PC-3 (cell line): ENCODE results near the gene CELF2. TPM values are rescaled to one million over a fixed set of nuclear protein-coding genes. Genes with fewer than 3 reads are reported as not detected.

Source experiments
- ATAC-seq: fragments of 200-7000 bp; cut with Tn5 transposase; 2 replicates; pipeline ENCODE4 v1.9.1; 2020; ENCODE audit warnings: mild to moderate bottlenecking, moderate library complexity
- BruUV-seq: library from RNA; stranded (reverse); fragments of 400-500 nt; replicated peaks from 2 replicates; lab custom pipeline; 2021; lab: Mats Ljungman, UMichigan
- CTCF ChIA-PET: fragments of 300-600 bp; sonication (Branson Sonifier 250); formaldehyde crosslinking; loops from one replicate; lab custom pipeline; 2022; ENCODE audit warnings: antibody characterized with exemption; lab: Charles Lee
- POLR2A ChIA-PET: fragments of 300-600 bp; sonication (Branson Sonifier 250); formaldehyde crosslinking; loops from one replicate; lab custom pipeline; 2022; ENCODE audit warnings: antibody characterized with exemption; ENCODE audit not compliant: unreplicated experiment; lab: Charles Lee
- DNase-seq: peaks from one replicate; pipeline ENCODE4 v3.0.0-alpha.2; 2015
- H2AFZ ChIP-seq: fragments of 300-600 bp; sonication (generic); 2 replicates; pipeline ENCODE4 v1.6.0; 2016; ENCODE audit warnings: antibody characterized with exemption, low read length
- H3F3A ChIP-seq: fragments of 300-600 bp; sonication (generic); one replicate; pipeline ENCODE4 v1.6.0; 2017; ENCODE audit warnings: antibody characterized with exemption, low read length, control low read depth, mild to moderate bottlenecking; ENCODE audit not compliant: unreplicated experiment
- H3K27ac ChIP-seq: fragments of 300-600 bp; sonication (generic); 2 replicates; pipeline ENCODE4 v1.5.1; 2016; ENCODE audit warnings: mild to moderate bottlenecking, low read length
- H3K27me3 ChIP-seq: fragments of 300-600 bp; sonication (generic); 2 replicates; pipeline ENCODE4 v1.6.1; 2016; ENCODE audit warnings: low read length, mixed read lengths
- H3K36me3 ChIP-seq: fragments of 300-600 bp; sonication (generic); 2 replicates; pipeline ENCODE4 v1.6.1; 2016; ENCODE audit warnings: low read depth, mixed run types, low read length, mixed read lengths
- H3K4me1 ChIP-seq: fragments of 300-600 bp; sonication (generic); 2 replicates; pipeline ENCODE4 v1.5.1; 2016; ENCODE audit warnings: low read length; ENCODE audit not compliant: insufficient read depth
- H3K4me2 ChIP-seq: fragments of 300-600 bp; sonication (generic); 2 replicates; pipeline ENCODE4 v1.6.0; 2016; ENCODE audit warnings: low read length
- H3K4me3 ChIP-seq: fragments of 300-600 bp; sonication (generic); 2 replicates; pipeline ENCODE4 v1.5.1; 2016; ENCODE audit warnings: mild to moderate bottlenecking, low read length, mixed read lengths
- H3K79me2 ChIP-seq: fragments of 300-600 bp; sonication (generic); 2 replicates; pipeline ENCODE4 v1.6.1; 2017; ENCODE audit warnings: low read length, mixed read lengths
- H3K9ac ChIP-seq: fragments of 300-600 bp; sonication (generic); 2 replicates; pipeline ENCODE4 v1.6.0; 2016; ENCODE audit warnings: mild to moderate bottlenecking, low read length
- H3K9me2 ChIP-seq: fragments of 300-600 bp; sonication (generic); replicated peaks from 2 replicates; pipeline ENCODE4 v1.6.1; 2016; ENCODE audit warnings: mixed run types, low read length, mixed read lengths
- H3K9me3 ChIP-seq: fragments of 300-600 bp; sonication (generic); 2 replicates; pipeline ENCODE4 v1.6.1; 2016; ENCODE audit warnings: low read length, mixed read lengths
- H4K20me1 ChIP-seq: fragments of 300-600 bp; sonication (generic); 2 replicates; pipeline ENCODE4 v1.6.1; 2016; ENCODE audit warnings: low read length, mixed read lengths
- CTCF ChIP-seq: fragments of 300-600 bp; sonication (generic); conservative IDR thresholded peaks from 2 replicates; pipeline ENCODE4 v1.5.1; 2017; ENCODE audit warnings: antibody characterized with exemption, low read depth, mild to moderate bottlenecking, low read length
- EZH2 ChIP-seq: fragments of 300-600 bp; sonication (generic); IDR thresholded peaks from one replicate; pipeline ENCODE4 v1.6.1; 2017; ENCODE audit warnings: antibody characterized with exemption, mild to moderate bottlenecking, low read length; ENCODE audit not compliant: unreplicated experiment
- EZH2phosphoT487 ChIP-seq: fragments of 300-600 bp; sonication (generic); IDR thresholded peaks from 2 replicates; pipeline ENCODE4 v1.6.1; 2018; ENCODE audit warnings: mild to moderate bottlenecking, antibody characterized with exemption, low read length, borderline replicate concordance
- intact Hi-C: fragments of 100-400 bp; cut with micrococcal nuclease; formaldehyde crosslinking; loops from 2 replicates; pipeline ENCODE4 v1.9.0; 2023
- total RNA-seq: library from RNA; depleted of rRNA; stranded (reverse); fragments of >200 nt; gene quantifications from 2 replicates; pipeline ENCODE4 v1.2.3, GENCODE V29; 2014

Gene CELF2
- total RNA-seq, 1 experiment from 2014 or later: not detected

GRCh38 chr10:11332846-11333245 lies 315.2 kb downstream of the CELF2 start:
- Histone ChIP-seq H3K9ac (no peak overlapping the region), H2AFZ (no peak overlapping the region), H3K27me3 (peaks cover 87% of the 10 kb centered on the region), H3K4me3 (no peak overlapping the region), H3K4me1 (no peaks in the 10 kb centered on the region), H3K9me2 (no peaks in the 10 kb centered on the region), H3K79me2 (no peaks in the 10 kb centered on the region), H3K36me3 (no peaks in the 10 kb centered on the region), H3F3A (no peaks in the 10 kb centered on the region), H3K27ac (no peak overlapping the region), H3K9me3 (no peaks in the 10 kb centered on the region), H3K4me2 (no peak overlapping the region), H4K20me1 (no peaks in the 10 kb centered on the region)
- ChIA-PET CTCF (no interaction called here), POLR2A (no interaction called here)
- no TSS peak for BruUV-seq
- ATAC-seq: no peak
- no peak for DNase-seq
- intact Hi-C loops: no loop called here
- TF ChIP-seq EZH2phosphoT487 (no peak), CTCF (no peak), EZH2 (no peak)

GRCh38 chr10:11334436-11334835 lies 316.8 kb downstream of the CELF2 start:
- POLR2A ChIA-PET: no interaction called here
- Histone ChIP-seq H3K4me3 (no peak overlapping the region), H2AFZ (no peak overlapping the region), H3K27ac (no peak overlapping the region), H3K9ac (no peak overlapping the region), H3K4me2 (no peak overlapping the region), H3K27me3 (peaks cover 89% of the 10 kb centered on the region), H3K36me3 (no peaks in the 10 kb centered on the region), H3K4me1 (no peaks in the 10 kb centered on the region), H3K9me3 (no peaks in the 10 kb centered on the region), H3K9me2 (no peaks in the 10 kb centered on the region), H4K20me1 (no peaks in the 10 kb centered on the region), H3K79me2 (no peaks in the 10 kb centered on the region), H3F3A (no peaks in the 10 kb centered on the region)
- ATAC-seq (no peak), DNase-seq (no peak)
- intact Hi-C loops: no loop called here
- BruUV-seq: no TSS peak
- no peak for TF ChIP-seq EZH2
- TF ChIP-seq CTCF: no peak
- no peak for TF ChIP-seq EZH2phosphoT487
- CTCF ChIA-PET: no interaction called here

GRCh38 chr10:11335167-11335652 lies 317.5 kb downstream of the CELF2 start:
- no peaks in the 10 kb centered on the region for H3K9me2 ChIP-seq
- no peak for ATAC-seq
- no peak for TF ChIP-seq EZH2
- TF ChIP-seq CTCF: no peak
- TF ChIP-seq EZH2phosphoT487: no peak
- BruUV-seq: no TSS peak
- H3K9ac ChIP-seq: no peak overlapping the region
- no peaks in the 10 kb centered on the region for H3K36me3 ChIP-seq
- H3K4me1 ChIP-seq: no peaks in the 10 kb centered on the region
- no peak overlapping the region for H3K4me2 ChIP-seq
- no peaks in the 10 kb centered on the region for H4K20me1 ChIP-seq
- no peak overlapping the region for H3K4me3 ChIP-seq
- intact Hi-C loops: no loop called here
- CTCF ChIA-PET: no interaction called here
- no peak for DNase-seq
- H3K79me2 ChIP-seq: no peaks in the 10 kb centered on the region
- H3K27ac ChIP-seq: no peak overlapping the region
- POLR2A ChIA-PET: no interaction called here
- no peak overlapping the region for H2AFZ ChIP-seq
- peaks cover 92% of the 10 kb centered on the region for H3K27me3 ChIP-seq
- H3F3A ChIP-seq: no peaks in the 10 kb centered on the region
- H3K9me3 ChIP-seq: no peaks in the 10 kb centered on the region
